Muscle layer of colon (tissue), 2 donors: Measurements from ENCODE around the gene ZFYVE19.

Experiments used
- H3K27ac ChIP-seq: one replicate; pipeline ENCODE4 v1.7.0; 2013; ENCODE audit warnings: low read depth, mild to moderate bottlenecking, low read length, moderate library complexity
- H3K27me3 ChIP-seq, 2 donors: one replicate each; pipeline ENCODE4 v1.7.0; 2013; ENCODE audit warnings: low read length in 2 of 2, mild to moderate bottlenecking in 2 of 2; ENCODE audit not compliant: insufficient read depth in 2 of 2, control insufficient read depth in 1 of 2
- H3K36me3 ChIP-seq: one replicate; pipeline ENCODE4 v1.7.0; 2013; ENCODE audit warnings: mild to moderate bottlenecking, low read length; ENCODE audit not compliant: insufficient read depth
- H3K4me1 ChIP-seq: one replicate; pipeline ENCODE4 v1.7.0; 2013; ENCODE audit warnings: mild to moderate bottlenecking, low read length; ENCODE audit not compliant: insufficient read depth
- H3K4me3 ChIP-seq, 2 donors: one replicate each; pipeline ENCODE4 v1.7.0; 2013; ENCODE audit warnings: low read length in 2 of 2, low read depth in 1 of 2, mild to moderate bottlenecking in 1 of 2, moderate library complexity in 1 of 2
- H3K9ac ChIP-seq: one replicate; pipeline ENCODE4 v1.7.0; 2013; ENCODE audit warnings: low read length
- H3K9me3 ChIP-seq: one replicate; pipeline ENCODE4 v1.7.0; 2013; ENCODE audit warnings: mild to moderate bottlenecking, low read length
- donor health status: abdominal sarcoma.
- donor health status: Adenocarcinoma of cecum.

ZFYVE19 gene

GRCh38 chr15:40785164-40785563 lies 21.7 kb upstream of the ZFYVE19 start:
- H3K4me3 ChIP-seq = no peak overlapping the region
- no peaks in the 10 kb centered on the region for H3K27me3 ChIP-seq
- H3K9ac ChIP-seq = no peak overlapping the region
- H3K27ac ChIP-seq = no peak overlapping the region
- H3K9me3 ChIP-seq = no peaks in the 10 kb centered on the region
- no peaks in the 10 kb centered on the region for H3K36me3 ChIP-seq
- peaks cover 9% of the 10 kb centered on the region for H3K4me1 ChIP-seq

GRCh38 chr15:40785814-40786213 lies 21.1 kb upstream of the ZFYVE19 start:
- Histone ChIP-seq H3K9me3 (no peaks in the 10 kb centered on the region), H3K4me3 (no peak overlapping the region), H3K27ac (no peak overlapping the region), H3K4me1 (peaks cover 9% of the 10 kb centered on the region), H3K9ac (no peak overlapping the region), H3K36me3 (no peaks in the 10 kb centered on the region), H3K27me3 (no peaks in the 10 kb centered on the region)

GRCh38 chr15:40787344-40787841 lies 19.5 kb upstream of the ZFYVE19 start:
- Histone ChIP-seq H3K27ac (no peak overlapping the region), H3K27me3 (no peaks in the 10 kb centered on the region), H3K4me3 (no peak overlapping the region), H3K9ac (no peak overlapping the region), H3K36me3 (no peaks in the 10 kb centered on the region), H3K4me1 (peaks cover 9% of the 10 kb centered on the region), H3K9me3 (no peaks in the 10 kb centered on the region)

GRCh38 chr15:40787991-40788390 lies 18.9 kb upstream of the ZFYVE19 start:
- H3K9ac ChIP-seq = no peak overlapping the region
- H3K4me1 ChIP-seq = peaks cover 9% of the 10 kb centered on the region
- H3K27me3 ChIP-seq = no peaks in the 10 kb centered on the region
- H3K36me3 ChIP-seq = no peaks in the 10 kb centered on the region
- H3K9me3 ChIP-seq = no peaks in the 10 kb centered on the region
- no peak overlapping the region for H3K4me3 ChIP-seq
- no peak overlapping the region for H3K27ac ChIP-seq

GRCh38 chr15:40789119-40789518 lies 17.8 kb upstream of the ZFYVE19 start:
- Histone ChIP-seq H3K4me1 (peaks cover 9% of the 10 kb centered on the region), H3K9me3 (no peaks in the 10 kb centered on the region), H3K27ac (no peak overlapping the region), H3K9ac (no peak overlapping the region), H3K4me3 (no peak overlapping the region), H3K27me3 (no peaks in the 10 kb centered on the region), H3K36me3 (no peaks in the 10 kb centered on the region)

- H3K36me3 ChIP-seq = no peaks in the 10 kb centered on the region
- H3K9me3 ChIP-seq = no peaks in the 10 kb centered on the region
- peaks cover 9% of the 10 kb centered on the region for H3K4me1 ChIP-seq
- no peak overlapping the region for H3K9ac ChIP-seq
- no peak overlapping the region for H3K27ac ChIP-seq
- H3K4me3 ChIP-seq = no peak overlapping the region
- no peaks in the 10 kb centered on the region for H3K27me3 ChIP-seq
Observed at GRCh38 chr15:40789999-40790398, 16.9 kb upstream of the ZFYVE19 start.

- H3K27me3 ChIP-seq = no peaks in the 10 kb centered on the region
- H3K9me3 ChIP-seq = no peaks in the 10 kb centered on the region
- peaks cover 9% of the 10 kb centered on the region for H3K4me1 ChIP-seq
- no peak overlapping the region for H3K9ac ChIP-seq
- no peaks in the 10 kb centered on the region for H3K36me3 ChIP-seq
- no peak overlapping the region for H3K27ac ChIP-seq
- no peak overlapping the region for H3K4me3 ChIP-seq
Observed at GRCh38 chr15:40790718-40791117, 16.2 kb upstream of the ZFYVE19 start.

- Histone ChIP-seq H3K4me3 (no peak overlapping the region), H3K9ac (no peak overlapping the region), H3K36me3 (no peaks in the 10 kb centered on the region), H3K9me3 (no peaks in the 10 kb centered on the region), H3K4me1 (peaks cover 3% of the 10 kb centered on the region), H3K27ac (no peak overlapping the region), H3K27me3 (no peaks in the 10 kb centered on the region)
Observed at GRCh38 chr15:40792394-40792793, 14.5 kb upstream of the ZFYVE19 start.

- H3K9ac ChIP-seq = no peak overlapping the region
- H3K4me3 ChIP-seq = no peak overlapping the region
- H3K27ac ChIP-seq = no peak overlapping the region
- no peaks in the 10 kb centered on the region for H3K4me1 ChIP-seq
- no peaks in the 10 kb centered on the region for H3K27me3 ChIP-seq
- no peaks in the 10 kb centered on the region for H3K36me3 ChIP-seq
- H3K9me3 ChIP-seq = no peaks in the 10 kb centered on the region
Observed at GRCh38 chr15:40793216-40793989, 13.5 kb upstream of the ZFYVE19 start.

- H3K27ac ChIP-seq = no peak overlapping the region
- no peaks in the 10 kb centered on the region for H3K36me3 ChIP-seq
- no peaks in the 10 kb centered on the region for H3K4me1 ChIP-seq
- no peaks in the 10 kb centered on the region for H3K27me3 ChIP-seq
- H3K9ac ChIP-seq = no peak overlapping the region
- no peak overlapping the region for H3K4me3 ChIP-seq
- no peaks in the 10 kb centered on the region for H3K9me3 ChIP-seq
Observed at GRCh38 chr15:40796041-40796440, 10.8 kb upstream of the ZFYVE19 start.

GRCh38 chr15:40796512-40796911 lies 10.4 kb upstream of the ZFYVE19 start:
- Histone ChIP-seq H3K9ac (no peak overlapping the region), H3K4me3 (no peak overlapping the region), H3K27me3 (no peaks in the 10 kb centered on the region), H3K9me3 (no peaks in the 10 kb centered on the region), H3K36me3 (no peaks in the 10 kb centered on the region), H3K27ac (no peak overlapping the region), H3K4me1 (no peaks in the 10 kb centered on the region)

GRCh38 chr15:40799523-40799922 lies 7.4 kb upstream of the ZFYVE19 start:
- no peaks in the 10 kb centered on the region for H3K9me3 ChIP-seq
- H3K9ac ChIP-seq = no peak overlapping the region
- no peak overlapping the region for H3K4me3 ChIP-seq
- no peaks in the 10 kb centered on the region for H3K27me3 ChIP-seq
- no peaks in the 10 kb centered on the region for H3K4me1 ChIP-seq
- H3K27ac ChIP-seq = no peak overlapping the region
- H3K36me3 ChIP-seq = no peaks in the 10 kb centered on the region
